Neural cell (in vitro differentiated cells): ENCODE data around the gene KCTD19. TPM values are rescaled to one million over a fixed set of nuclear protein-coding genes. Genes with fewer than 3 reads are reported as not detected.

Source experiments
- H2AFZ ChIP-seq: fragments of 200-600, 300-800 bp; sonication (generic), shearing (Covaris generic); 2 replicates; pipeline ENCODE4 v1.6.0; 2014; ENCODE audit warnings: low read depth, mild to moderate bottlenecking, antibody characterized with exemption, low read length, moderate library complexity
- H3F3A ChIP-seq: fragments of 200-600 bp; shearing (Covaris generic); 2 replicates; pipeline ENCODE4 v1.6.1; 2016; ENCODE audit warnings: mild to moderate bottlenecking, moderate library complexity, mixed read lengths, antibody characterized with exemption, low read length; ENCODE audit not compliant: insufficient read depth, poor library complexity, severe bottlenecking
- H3K27ac ChIP-seq: fragments of 200-600, 300-800 bp; sonication (generic), shearing (Covaris generic); 2 replicates; pipeline ENCODE4 v1.5.1; 2014; ENCODE audit warnings: mild to moderate bottlenecking, low read length, moderate library complexity
- H3K27me3 ChIP-seq: fragments of 300-800, 200-600 bp; sonication (generic), shearing (Covaris generic); 2 replicates; pipeline ENCODE4 v1.6.0; 2014; ENCODE audit warnings: mild to moderate bottlenecking, low read depth, low read length, moderate library complexity; ENCODE audit not compliant: insufficient read depth
- H3K36me3 ChIP-seq: fragments of 300-800, 200-600 bp; sonication (generic), shearing (Covaris generic); 2 replicates; pipeline ENCODE4 v1.5.1; 2014; ENCODE audit warnings: mild to moderate bottlenecking, antibody characterized with exemption, low read length, moderate library complexity; ENCODE audit not compliant: insufficient read depth
- H3K4me2 ChIP-seq: fragments of 300-800, 200-600 bp; sonication (generic), shearing (Covaris generic); 2 replicates; pipeline ENCODE4 v1.6.0; 2014; ENCODE audit warnings: mild to moderate bottlenecking, low read length
- H3K4me3 ChIP-seq: fragments of 300-800, 200-600 bp; sonication (generic), shearing (Covaris generic); 2 replicates; pipeline ENCODE4 v1.5.1; 2014; ENCODE audit warnings: mild to moderate bottlenecking, low read length, moderate library complexity
- H3K79me2 ChIP-seq: fragments of 200-600 bp; shearing (Covaris generic); replicated peaks from 2 replicates; pipeline ENCODE4 v1.6.0; 2014; ENCODE audit warnings: mild to moderate bottlenecking, low read length, moderate library complexity; ENCODE audit not compliant: insufficient read depth
- H3K9ac ChIP-seq: fragments of 300-800, 200-600 bp; sonication (generic), shearing (Covaris generic); 2 replicates; pipeline ENCODE4 v1.6.1; 2016; ENCODE audit warnings: mild to moderate bottlenecking, low read length, mixed read lengths
- H3K9me2 ChIP-seq: fragments of 200-600 bp; shearing (Covaris generic); 2 replicates; pipeline ENCODE4 v1.6.1; 2016; ENCODE audit warnings: mild to moderate bottlenecking, low read length, mixed read lengths; ENCODE audit not compliant: insufficient read depth
- H3K9me3 ChIP-seq: fragments of 200-600, 300-800 bp; sonication (generic), shearing (Covaris generic); 2 replicates; pipeline ENCODE4 v1.6.1; 2016; ENCODE audit warnings: mild to moderate bottlenecking, mixed run types, low read length, moderate library complexity, mixed read lengths
- H4K20me1 ChIP-seq: fragments of 200-600 bp; shearing (Covaris generic); 2 replicates; pipeline ENCODE4 v1.6.1; 2016; ENCODE audit warnings: mild to moderate bottlenecking, mixed run types; ENCODE audit not compliant: insufficient read depth
- CTCF ChIP-seq: fragments of 450-650 bp; IDR thresholded peaks from 2 replicates; pipeline ENCODE4 v1.5.1; 2014; ENCODE audit warnings: antibody characterized with exemption, mild to moderate bottlenecking, moderate library complexity; ENCODE audit not compliant: poor library complexity, severe bottlenecking
- EP300 ChIP-seq: fragments of 450-650 bp; conservative IDR thresholded peaks from 2 replicates; pipeline ENCODE4 v1.6.1; 2014; ENCODE audit warnings: antibody characterized with exemption, mild to moderate bottlenecking, moderate library complexity; ENCODE audit not compliant: poor library complexity, severe bottlenecking
- EZH2 ChIP-seq: fragments of 200-600, 300-800 bp; shearing (Covaris generic), sonication (generic); IDR thresholded peaks from 2 replicates; pipeline ENCODE4 v1.6.1; 2014; ENCODE audit warnings: antibody characterized with exemption, low read length, borderline replicate concordance, mild to moderate bottlenecking; ENCODE audit not compliant: insufficient read depth, poor library complexity, severe bottlenecking
- MXI1 ChIP-seq: fragments of 450-650 bp; conservative IDR thresholded peaks from 2 replicates; pipeline ENCODE4 v1.6.1; 2014; ENCODE audit warnings: antibody characterized with exemption, mild to moderate bottlenecking; ENCODE audit not compliant: poor library complexity, severe bottlenecking
- POLR2AphosphoS5 ChIP-seq: IDR thresholded peaks from 2 replicates; pipeline ENCODE4 v1.6.1; 2012
- RAD21 ChIP-seq: fragments of 450-650 bp; conservative IDR thresholded peaks from 2 replicates; pipeline ENCODE4 v1.6.1; 2014; ENCODE audit warnings: antibody characterized with exemption, mild to moderate bottlenecking, moderate library complexity
- REST ChIP-seq: IDR thresholded peaks from 2 replicates; pipeline ENCODE4 v1.6.1; 2012; ENCODE audit warnings: borderline replicate concordance
- SMC3 ChIP-seq: fragments of 450-650 bp; conservative IDR thresholded peaks from 2 replicates; pipeline ENCODE4 v1.6.1; 2014; ENCODE audit warnings: antibody characterized with exemption, mild to moderate bottlenecking, moderate library complexity; ENCODE audit not compliant: poor library complexity
- TAF1 ChIP-seq: IDR thresholded peaks from 2 replicates; pipeline ENCODE4 v1.6.1; 2012; ENCODE audit warnings: low read depth
- polyA plus RNA-seq: library from polyadenylated mRNA; depleted of rRNA; stranded (reverse); fragments of >200 nt; gene quantifications from 2 replicates; pipeline ENCODE4 v1.2.3, GENCODE V29; 2014

The KCTD19 gene
- polyA plus RNA-seq, 1 donor from 2014 or later: 0.45 TPM

DNA sequence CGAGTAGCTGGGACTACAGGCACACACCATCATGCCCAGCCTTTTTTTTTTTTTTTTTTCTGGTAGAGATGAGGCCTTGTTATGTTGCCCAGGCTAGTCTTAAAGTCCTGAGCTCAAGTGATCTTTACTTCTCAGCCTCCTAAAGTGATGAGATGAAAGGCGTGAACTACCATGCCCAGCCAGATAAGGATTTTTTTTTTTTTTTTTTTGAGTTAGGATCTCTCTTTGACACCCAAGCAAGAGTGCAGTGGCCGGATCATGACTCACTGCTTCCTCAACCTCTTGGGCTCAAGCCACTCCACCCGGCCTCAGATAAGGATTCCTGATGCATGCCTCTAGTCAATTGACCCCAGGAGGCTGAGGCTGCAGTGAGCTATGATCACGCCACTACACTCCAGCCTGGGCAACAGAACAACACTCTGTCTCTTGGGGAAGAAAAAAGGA, 58.4 kb downstream of the KCTD19 start:
- Histone ChIP-seq H3K36me3 (no peaks in the 10 kb centered on the region), H3K4me3 (no peak overlapping the region), H4K20me1 (no peaks in the 10 kb centered on the region), H3F3A (no peaks in the 10 kb centered on the region), H3K4me2 (no peak overlapping the region), H3K27me3 (no peaks in the 10 kb centered on the region), H3K79me2 (no peaks in the 10 kb centered on the region), H3K9ac (no peak overlapping the region), H2AFZ (no peak overlapping the region), H3K9me2 (no peaks in the 10 kb centered on the region), H3K9me3 (no peaks in the 10 kb centered on the region), H3K27ac (no peak overlapping the region)
- TF ChIP-seq EP300: no peak
- no peak for TF ChIP-seq MXI1
- TF ChIP-seq EZH2: no peak
- TF ChIP-seq REST: no peak
- TF ChIP-seq TAF1: no peak
- TF ChIP-seq CTCF: no peak
- TF ChIP-seq RAD21: no peak
- TF ChIP-seq POLR2AphosphoS5: no peak
- no peak for TF ChIP-seq SMC3

- no peaks in the 10 kb centered on the region for H3K27me3 ChIP-seq
- H2AFZ ChIP-seq: no peak overlapping the region
- no peaks in the 10 kb centered on the region for H3K79me2 ChIP-seq
- no peaks in the 10 kb centered on the region for H3F3A ChIP-seq
- no peaks in the 10 kb centered on the region for H3K36me3 ChIP-seq
- H3K27ac ChIP-seq: no peak overlapping the region
- H4K20me1 ChIP-seq: no peaks in the 10 kb centered on the region
- TF ChIP-seq MXI1: no peak
- no peak for TF ChIP-seq TAF1
- TF ChIP-seq EZH2: no peak
- no peak for TF ChIP-seq EP300
- no peak for TF ChIP-seq RAD21
- no peak for TF ChIP-seq CTCF
- no peak for TF ChIP-seq SMC3
- TF ChIP-seq REST: no peak
- no peak for TF ChIP-seq POLR2AphosphoS5
- H3K4me3 ChIP-seq: no peak overlapping the region
- H3K9ac ChIP-seq: no peak overlapping the region
- H3K9me3 ChIP-seq: no peaks in the 10 kb centered on the region
- H3K9me2 ChIP-seq: no peaks in the 10 kb centered on the region
- no peak overlapping the region for H3K4me2 ChIP-seq
Measured at GRCh38 chr16:67265834-67266233, 60.7 kb downstream of the KCTD19 start.
